ENCODE results near the gene GPR55.
"Not testable (repeated sequence)": the region's sequence is repeated elsewhere in the genome, so short reads cannot be mapped to it uniquely, and the experiment has no call there.

The GPR55 gene

GRCh38 chr2:230924470-230925341 is at the start of gene GPR55:
Gene GPR55, minus strand, starts transcription at chr2:230925242. Its CDS starts 14,280 bp downstream, at chr2:230910962.
- no peak within 1 kb of the TSS for H3K4me3 ChIP-seq (ENCODE audit: low read depth, low read length)

- H3K4me3 ChIP-seq (ENCODE audit: low read depth, low read length) = no peak overlapping the region
These were observed 49.3 kb upstream of the GPR55 start for GRCh38 chr2:230974096-230974913.

GRCh38 chr2:230972046-230972445 is 47.0 kb upstream of the GPR55 start:
- H3K4me3 ChIP-seq (ENCODE audit: low read depth, low read length) = no peak overlapping the region

GRCh38 chr2:230969659-230970015 is 44.6 kb upstream of the GPR55 start:
- H3K4me3 ChIP-seq (ENCODE audit: low read depth, low read length) = no peak overlapping the region

- no peak overlapping the region for H3K4me3 ChIP-seq (ENCODE audit: low read depth, low read length)
These were observed 44.0 kb upstream of the GPR55 start for GRCh38 chr2:230968921-230969658.

GRCh38 chr2:230968314-230968713 is 43.3 kb upstream of the GPR55 start:
- not testable (repeated sequence) for H3K4me3 ChIP-seq (ENCODE audit: low read depth, low read length)

- H3K4me3 ChIP-seq (ENCODE audit: low read depth, low read length) = no peak overlapping the region
These were observed 42.1 kb upstream of the GPR55 start for GRCh38 chr2:230967113-230967512.

- no peak overlapping the region for H3K4me3 ChIP-seq (ENCODE audit: low read depth, low read length)
These were observed 39.2 kb upstream of the GPR55 start for GRCh38 chr2:230964136-230964730.

GRCh38 chr2:230961091-230961491 is 36.0 kb upstream of the GPR55 start:
- H3K4me3 ChIP-seq (ENCODE audit: low read depth, low read length) = no peak overlapping the region

- no peak overlapping the region for H3K4me3 ChIP-seq (ENCODE audit: low read depth, low read length)
These were observed 35.0 kb upstream of the GPR55 start for GRCh38 chr2:230960026-230960425.

GRCh38 chr2:230958820-230959756 is 34.0 kb upstream of the GPR55 start:
- no peak overlapping the region for H3K4me3 ChIP-seq (ENCODE audit: low read depth, low read length)

GRCh38 chr2:230957756-230958391 is 32.8 kb upstream of the GPR55 start:
- H3K4me3 ChIP-seq (ENCODE audit: low read depth, low read length) = peak overlapping the region; percentile 17

GRCh38 chr2:230956827-230957755 is 32.0 kb upstream of the GPR55 start:
- H3K4me3 ChIP-seq (ENCODE audit: low read depth, low read length) = peak overlapping the region; percentile 27

- H3K4me3 ChIP-seq (ENCODE audit: low read depth, low read length) = no peak overlapping the region
These were observed 30.2 kb upstream of the GPR55 start for GRCh38 chr2:230955163-230955737.

GRCh38 chr2:230954746-230955145 is 29.7 kb upstream of the GPR55 start:
- H3K4me3 ChIP-seq (ENCODE audit: low read depth, low read length) = no peak overlapping the region

- no peak overlapping the region for H3K4me3 ChIP-seq (ENCODE audit: low read depth, low read length)
These were observed 28.8 kb upstream of the GPR55 start for GRCh38 chr2:230953845-230954244.

- H3K4me3 ChIP-seq (ENCODE audit: low read depth, low read length) = no peak overlapping the region
These were observed 27.3 kb upstream of the GPR55 start for GRCh38 chr2:230952226-230952956.

Measured in iPS-11a (cell line).